GM21390 (cell line): Measurements from ENCODE around the gene HSPB9.

Experiments used
- ATAC-seq: cut with Tn5 transposase; IDR thresholded peaks from one replicate; pipeline ENCODE4 v1.9.1; 2021; ENCODE audit not compliant: unreplicated experiment

The HSPB9 gene, protein sequence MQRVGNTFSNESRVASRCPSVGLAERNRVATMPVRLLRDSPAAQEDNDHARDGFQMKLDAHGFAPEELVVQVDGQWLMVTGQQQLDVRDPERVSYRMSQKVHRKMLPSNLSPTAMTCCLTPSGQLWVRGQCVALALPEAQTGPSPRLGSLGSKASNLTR

DNA sequence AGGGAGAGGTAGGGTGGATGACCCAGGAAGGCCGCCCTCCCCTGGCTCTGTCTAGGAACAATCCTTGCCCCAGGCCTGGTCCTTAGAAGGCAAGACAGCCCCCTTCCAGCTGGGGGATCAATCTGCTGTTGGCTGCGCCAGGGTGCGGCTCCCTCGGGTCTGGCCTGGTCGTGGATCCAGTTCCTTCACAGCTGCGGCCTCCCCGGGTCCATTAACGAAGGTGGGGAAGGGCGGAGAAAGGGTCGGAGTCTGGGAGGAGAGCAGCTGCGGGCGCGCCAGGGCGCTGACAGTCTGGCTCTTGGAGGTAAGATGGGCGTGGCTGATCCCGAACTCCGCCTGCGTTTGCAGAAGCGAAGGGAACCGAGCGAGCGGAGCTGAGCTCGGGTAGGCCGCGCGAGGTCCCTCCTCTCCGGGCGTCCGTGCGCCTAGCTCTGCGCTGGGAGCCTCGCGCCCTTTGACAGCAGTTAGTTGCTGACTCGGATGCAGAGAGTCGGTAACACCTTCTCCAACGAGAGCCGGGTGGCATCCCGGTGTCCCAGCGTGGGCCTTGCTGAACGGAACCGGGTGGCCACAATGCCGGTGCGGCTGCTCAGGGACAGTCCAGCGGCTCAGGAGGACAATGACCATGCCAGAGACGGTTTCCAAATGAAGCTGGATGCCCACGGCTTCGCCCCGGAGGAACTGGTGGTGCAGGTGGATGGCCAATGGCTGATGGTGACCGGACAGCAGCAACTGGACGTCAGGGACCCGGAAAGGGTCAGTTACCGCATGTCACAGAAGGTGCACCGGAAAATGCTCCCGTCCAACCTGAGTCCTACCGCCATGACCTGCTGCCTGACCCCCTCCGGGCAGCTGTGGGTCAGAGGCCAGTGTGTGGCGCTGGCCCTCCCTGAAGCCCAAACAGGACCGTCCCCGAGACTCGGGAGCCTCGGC lies at the start of gene HSPB9:
TSS of gene HSPB9 (plus strand) at position 434 of the 933 bp plus-strand sequence. CDS start at position 481, 47 bp downstream.
- ATAC-seq, result no peak

- ATAC-seq, result no peak
Measured at GRCh38 chr17:42075789-42076188, 46.8 kb upstream of the HSPB9 start.

DNA sequence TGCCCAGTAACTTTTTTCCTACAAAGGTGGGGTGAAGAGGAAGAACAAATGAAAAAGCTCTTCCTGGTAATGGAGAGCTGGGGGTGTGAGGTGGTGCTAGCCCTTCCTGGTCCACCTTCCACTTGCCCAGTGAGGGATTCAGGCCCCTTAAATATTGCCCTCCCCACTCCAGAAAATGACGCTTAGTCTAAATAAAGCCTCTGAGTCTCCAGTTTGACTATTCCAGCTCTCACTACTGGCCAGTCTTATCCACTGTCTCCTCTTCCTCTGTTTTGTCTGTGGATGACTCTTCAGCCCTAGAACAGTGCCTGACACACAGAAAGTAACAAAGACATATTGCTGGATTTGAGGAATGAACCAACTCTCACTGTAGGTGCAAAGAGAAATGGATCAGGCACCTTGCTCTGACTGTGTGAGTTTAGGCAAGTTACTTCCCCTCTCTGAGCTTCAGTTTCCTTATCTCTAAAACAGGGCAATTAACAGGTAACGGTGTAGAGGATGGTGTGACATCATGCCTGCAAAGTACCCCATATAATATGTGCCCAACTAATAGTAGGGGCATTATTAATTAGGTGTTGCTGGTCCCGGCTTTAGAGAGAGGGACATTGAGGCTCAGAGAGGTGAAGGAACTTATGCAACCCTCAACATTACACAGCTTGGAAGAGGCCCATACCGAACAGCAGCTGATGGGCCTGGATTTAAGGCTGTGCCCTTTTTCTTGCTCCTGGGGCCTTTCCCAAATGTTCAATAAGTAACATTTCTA lies 45.6 kb upstream of the HSPB9 start:
- ATAC-seq, result no peak

DNA sequence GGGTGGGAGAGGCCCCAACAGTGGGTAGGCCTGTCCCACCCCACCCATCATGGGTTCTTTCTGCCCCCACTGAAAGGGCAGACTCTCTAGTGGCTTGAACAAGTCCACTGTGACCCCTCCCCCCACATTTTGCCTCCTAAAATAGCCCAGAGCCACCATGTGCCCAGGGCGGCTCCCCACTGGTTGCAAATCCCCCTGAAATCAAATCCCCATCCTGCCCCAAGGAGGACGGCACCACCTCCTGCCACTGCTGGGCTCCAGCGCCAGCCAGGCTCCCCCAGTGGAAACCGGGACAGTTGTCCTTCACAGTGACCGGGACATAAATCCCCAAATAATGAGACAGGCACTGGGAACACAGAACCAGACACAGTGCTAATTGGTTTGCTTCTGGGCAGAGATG lies 44.8 kb upstream of the HSPB9 start:
- ATAC-seq, result no peak

DNA sequence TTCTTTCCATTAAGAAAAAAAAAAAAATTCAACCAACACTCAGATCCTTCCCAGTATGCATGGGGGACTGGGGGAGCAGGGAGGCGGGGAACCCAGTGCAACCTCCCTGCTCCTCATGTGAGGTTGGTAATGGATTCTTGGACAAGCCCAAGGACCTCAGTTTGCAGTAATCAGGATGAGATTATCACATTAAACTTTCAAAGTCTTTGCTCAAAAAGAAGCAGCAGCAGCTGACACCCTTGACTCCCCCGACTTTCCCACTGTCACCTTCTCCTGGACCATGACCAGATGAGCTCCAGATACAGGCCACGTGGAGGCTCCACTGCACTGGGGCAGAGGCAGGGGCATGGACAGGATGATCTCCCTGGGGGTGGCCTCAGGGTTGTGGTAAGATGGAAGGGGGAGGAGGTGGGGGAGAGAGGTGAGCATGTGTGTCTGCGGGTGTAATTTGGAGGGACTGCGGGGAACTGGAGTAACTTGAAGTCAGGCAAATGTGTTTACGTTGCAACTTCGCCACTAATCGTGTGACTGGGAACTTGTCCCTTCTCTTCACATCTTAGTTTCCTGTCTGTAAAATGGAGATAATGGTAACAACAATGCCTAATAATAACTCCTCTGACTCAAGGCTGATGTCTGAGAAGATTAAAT lies 44.1 kb upstream of the HSPB9 start:
- no peak for ATAC-seq

DNA sequence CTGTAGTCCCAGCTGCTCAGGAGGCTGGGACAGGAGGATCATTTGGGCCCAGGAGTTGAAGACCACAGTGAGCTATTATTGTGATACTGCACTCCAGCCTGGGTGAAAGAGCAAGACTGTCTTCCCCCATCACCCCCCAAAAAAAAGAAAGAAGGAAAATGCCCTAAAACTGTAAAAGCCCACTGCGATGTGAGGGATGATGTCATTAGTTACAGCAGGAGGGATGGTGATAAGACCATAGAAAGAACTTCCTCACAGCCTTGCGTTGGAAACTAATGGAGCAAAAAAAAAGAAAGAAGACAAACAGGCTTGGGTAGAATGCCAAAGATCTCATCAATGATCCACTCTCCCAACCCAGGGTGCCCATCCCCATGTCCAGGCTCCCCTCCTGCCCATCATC lies 43.1 kb upstream of the HSPB9 start:
- ATAC-seq, result no peak

GRCh38 chr17:42081516-42082129 lies 41.0 kb upstream of the HSPB9 start:
- no peak for ATAC-seq

- ATAC-seq, result no peak
Measured at GRCh38 chr17:42087042-42087701, 35.4 kb upstream of the HSPB9 start.

DNA sequence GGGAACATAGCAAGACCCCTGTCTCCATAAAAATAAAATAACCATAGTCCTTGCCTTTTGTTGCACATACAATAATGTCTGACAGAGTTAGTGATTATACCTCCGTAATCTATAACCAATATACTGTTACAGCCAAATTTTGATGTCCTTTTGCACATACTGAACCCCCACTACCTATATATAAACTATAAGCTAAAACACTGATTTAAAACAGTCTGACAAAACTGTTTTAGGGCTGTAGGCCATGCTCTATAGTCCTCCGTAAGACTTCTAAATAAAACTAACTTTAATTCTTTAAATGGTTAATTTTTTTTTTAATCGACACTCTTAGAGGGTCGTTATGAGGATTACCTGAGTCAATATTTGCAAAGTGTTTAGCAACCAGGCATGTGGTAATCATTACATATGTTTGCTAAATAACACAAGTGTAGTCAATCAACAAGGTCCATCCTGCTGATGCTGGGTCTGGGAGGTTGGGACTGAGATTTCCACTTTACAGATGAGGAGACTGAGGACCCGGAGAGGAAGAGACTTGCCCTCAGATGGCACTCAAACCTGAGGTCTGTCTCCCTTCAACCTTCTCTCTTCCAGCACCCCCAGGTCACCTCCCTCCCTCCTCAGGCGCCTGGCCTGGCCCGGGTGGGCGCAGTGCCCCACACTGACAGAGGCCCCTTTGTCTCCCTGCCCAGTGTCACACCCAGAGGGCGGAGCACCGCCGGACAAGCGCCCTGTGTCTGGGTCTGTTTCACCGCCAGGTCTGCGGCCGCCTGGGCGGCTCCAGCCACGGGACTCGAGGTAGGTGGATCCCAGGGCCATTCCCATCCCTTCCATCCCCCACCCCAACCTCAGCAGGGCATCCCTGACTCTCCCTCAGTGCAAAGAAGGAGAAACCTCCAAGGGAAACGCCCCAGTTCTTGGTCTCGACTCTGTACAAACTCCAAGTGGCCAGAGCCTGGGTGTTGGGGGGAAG lies 34.6 kb upstream of the HSPB9 start:
- no peak for ATAC-seq

DNA sequence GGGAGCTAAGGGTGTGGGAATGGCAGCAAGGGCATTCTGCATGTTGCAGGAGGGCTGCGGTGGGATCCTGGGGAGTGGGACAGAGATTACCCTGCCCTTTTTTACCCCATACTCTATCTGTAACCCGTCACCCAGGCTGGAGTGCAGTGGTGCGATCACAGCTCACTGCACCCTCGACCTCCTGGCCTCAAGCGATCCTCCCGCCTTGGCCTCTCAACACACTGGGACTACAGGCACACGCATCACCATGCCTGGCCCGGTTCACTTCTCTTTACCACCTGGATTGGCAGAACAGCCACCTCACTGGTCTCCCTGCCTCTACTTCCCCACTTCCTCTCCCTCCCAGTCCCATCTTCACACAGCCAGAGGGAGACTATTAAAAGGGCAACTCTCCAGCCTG lies 33.9 kb upstream of the HSPB9 start:
- ATAC-seq, result no peak

- ATAC-seq, result no peak
Measured at GRCh38 chr17:42090964-42091790, 31.4 kb upstream of the HSPB9 start.

- ATAC-seq, result no peak
Measured at GRCh38 chr17:42092939-42093338, 29.7 kb upstream of the HSPB9 start.

GRCh38 chr17:42094375-42095069 lies 28.1 kb upstream of the HSPB9 start:
- no peak for ATAC-seq

- ATAC-seq, result no peak
Measured at GRCh38 chr17:42096360-42097111, 26.1 kb upstream of the HSPB9 start.

- no peak for ATAC-seq
Measured at GRCh38 chr17:42097691-42098631, 24.6 kb upstream of the HSPB9 start, which contains the start of gene ZNF385C. ZNF385C (minus strand) TSS chr17:42098473; CDS start chr17:42063056, 35,417 bp downstream.
